AG08396 (cell line): ENCODE measurements around the gene CDK13.

Experiments
- DNase-seq: peaks from one replicate; pipeline ENCODE4 v3.0.0; 2012; ENCODE audit warnings: low spot score, mixed read lengths

Gene CDK13

DNA sequence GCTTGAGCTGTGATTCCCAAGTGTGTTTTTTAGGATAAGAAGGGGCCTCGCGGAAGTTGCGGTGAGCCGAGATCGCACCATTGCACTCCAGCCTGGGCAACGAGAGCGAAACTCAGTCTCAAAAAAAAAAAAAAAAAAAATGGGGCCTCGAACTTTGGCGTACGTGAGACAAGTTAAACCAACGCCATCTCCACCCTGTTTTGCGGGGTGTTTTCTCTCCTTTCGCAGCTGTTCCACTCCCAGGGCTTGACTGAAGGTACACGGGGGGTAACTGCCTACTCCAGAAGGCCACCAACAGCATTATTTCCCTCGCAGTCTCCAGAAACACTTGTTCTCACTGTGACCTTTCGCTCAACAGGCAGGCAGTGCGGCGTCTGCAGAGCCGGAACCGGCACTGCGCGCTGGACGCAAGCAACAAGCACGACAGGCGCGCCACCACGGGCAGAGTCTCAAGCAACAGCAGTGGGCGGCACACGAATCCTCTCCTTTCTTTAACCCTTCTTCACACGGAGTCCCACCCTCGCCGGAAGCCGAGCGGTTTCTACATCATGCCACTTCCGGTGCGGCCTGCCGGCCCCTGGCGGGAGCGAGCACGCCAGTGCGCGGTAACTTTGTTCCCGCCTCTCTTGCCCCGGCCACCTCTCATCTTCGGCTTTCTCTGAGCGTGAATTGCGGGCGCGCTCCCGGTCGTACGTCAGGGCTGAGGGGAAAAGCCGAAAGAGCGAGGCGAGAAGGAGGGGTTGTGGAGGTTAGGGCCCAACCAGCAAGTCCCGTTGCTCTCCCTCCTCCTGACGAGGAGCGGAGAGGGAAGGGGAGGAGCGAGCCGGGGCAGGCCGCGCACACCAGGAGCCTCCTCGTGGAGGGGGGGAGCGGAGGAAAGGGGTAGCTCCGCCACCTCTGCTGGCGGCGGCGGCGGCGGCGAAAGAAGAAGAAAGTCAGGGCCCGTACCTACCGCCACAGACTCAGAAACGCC, 814 bp upstream of the CDK13 start:
- DNase-seq: peak; percentile 95

DNA sequence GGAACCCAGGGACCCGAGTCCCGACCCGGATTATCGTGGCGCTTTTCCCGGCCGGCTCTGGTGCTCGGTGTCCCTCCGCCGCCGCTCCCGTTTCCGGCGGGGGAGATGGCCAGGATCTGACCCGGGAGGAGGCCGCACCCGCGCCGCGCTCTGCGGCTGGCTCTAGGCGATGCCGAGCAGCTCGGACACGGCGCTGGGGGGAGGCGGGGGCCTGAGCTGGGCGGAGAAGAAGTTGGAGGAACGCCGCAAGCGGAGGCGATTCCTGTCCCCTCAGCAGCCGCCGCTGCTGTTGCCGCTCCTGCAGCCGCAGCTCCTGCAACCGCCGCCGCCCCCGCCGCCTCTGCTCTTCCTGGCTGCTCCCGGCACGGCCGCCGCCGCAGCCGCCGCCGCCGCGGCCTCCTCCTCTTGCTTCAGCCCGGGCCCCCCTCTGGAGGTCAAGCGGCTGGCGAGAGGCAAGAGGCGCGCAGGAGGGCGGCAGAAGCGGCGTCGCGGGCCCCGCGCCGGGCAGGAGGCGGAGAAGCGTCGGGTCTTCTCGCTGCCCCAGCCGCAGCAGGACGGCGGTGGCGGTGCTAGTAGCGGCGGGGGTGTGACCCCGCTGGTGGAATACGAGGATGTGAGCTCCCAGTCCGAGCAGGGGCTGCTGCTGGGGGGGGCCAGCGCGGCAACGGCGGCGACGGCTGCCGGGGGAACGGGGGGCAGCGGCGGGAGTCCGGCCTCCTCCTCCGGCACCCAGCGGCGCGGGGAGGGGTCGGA, 593 bp downstream of the CDK13 start:
- peak; percentile 48 for DNase-seq

DNA sequence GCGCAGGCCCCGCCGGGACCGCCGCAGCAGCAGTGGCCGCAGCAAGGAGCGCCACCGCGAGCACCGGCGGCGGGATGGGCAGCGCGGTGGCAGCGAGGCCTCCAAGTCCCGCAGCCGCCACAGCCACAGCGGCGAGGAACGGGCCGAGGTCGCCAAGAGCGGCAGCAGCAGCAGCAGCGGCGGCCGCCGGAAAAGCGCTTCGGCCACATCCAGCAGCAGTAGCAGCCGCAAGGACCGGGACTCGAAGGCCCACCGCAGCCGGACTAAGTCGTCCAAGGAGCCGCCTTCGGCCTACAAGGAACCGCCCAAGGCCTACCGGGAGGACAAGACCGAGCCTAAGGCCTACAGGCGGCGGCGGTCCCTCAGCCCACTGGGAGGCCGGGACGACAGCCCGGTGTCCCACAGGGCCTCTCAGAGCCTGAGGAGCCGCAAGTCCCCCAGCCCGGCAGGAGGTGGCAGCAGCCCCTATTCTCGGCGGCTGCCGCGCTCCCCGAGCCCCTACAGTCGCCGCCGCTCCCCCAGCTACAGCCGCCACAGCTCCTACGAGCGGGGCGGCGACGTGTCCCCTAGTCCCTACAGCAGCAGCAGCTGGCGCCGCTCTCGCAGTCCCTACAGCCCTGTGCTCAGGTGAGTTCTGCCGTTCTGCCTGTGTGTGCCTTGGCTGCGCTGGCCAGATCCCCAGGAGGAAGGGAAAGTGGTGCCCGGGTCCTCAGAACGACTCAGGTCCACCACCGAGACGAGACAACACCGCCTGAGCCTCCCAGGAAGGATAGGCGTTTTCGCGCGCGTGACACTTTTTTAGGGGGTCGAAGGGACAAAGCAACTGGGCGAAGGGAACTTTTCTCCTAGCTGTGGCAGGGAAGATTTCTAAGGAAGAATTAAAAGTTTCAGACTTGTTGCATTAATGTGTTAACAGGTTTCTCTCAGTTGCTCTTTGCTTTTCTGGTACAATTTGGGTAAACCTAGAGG, 1.5 kb downstream of the CDK13 start:
- DNase-seq: peak; percentile 56

DNA sequence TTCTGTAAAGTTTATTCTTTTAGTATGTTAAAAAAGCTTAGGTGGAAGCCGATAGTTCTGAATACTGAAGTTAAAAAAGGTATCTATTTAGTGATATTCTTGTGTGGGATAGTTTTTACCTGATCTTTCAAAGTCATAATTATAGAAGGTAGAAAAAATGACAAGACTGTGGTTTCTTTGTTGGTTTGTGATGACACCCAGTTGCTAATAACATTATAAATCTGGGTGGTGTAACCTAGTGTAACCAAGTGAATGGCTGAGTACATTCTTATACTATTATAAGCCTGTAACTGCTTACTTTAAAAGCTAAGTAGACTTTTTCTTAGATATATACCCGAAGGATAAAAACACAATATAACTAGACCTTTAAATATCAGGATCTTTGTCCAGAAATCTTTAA, 2.3 kb downstream of the CDK13 start:
- DNase-seq: peak; percentile 51

DNA sequence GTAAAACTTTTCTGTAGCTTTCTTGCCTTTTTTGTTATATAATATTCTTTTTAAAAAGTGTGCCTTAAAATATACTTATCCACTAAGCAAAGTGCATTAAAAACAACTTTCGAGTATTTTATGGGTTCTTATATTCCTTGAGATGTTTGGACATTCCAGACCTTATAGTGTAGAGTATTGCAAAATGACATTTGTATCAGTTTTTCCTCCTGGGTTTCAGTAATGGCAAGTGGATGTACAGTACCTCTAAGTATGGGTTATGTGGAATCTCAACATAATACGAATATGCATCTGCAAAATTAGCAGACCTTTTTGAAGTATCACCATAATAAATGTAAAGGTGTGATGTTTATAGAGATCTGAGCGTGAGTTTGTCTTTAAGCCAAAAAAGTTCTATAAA, 2.7 kb downstream of the CDK13 start:
- DNase-seq: no peak

DNA sequence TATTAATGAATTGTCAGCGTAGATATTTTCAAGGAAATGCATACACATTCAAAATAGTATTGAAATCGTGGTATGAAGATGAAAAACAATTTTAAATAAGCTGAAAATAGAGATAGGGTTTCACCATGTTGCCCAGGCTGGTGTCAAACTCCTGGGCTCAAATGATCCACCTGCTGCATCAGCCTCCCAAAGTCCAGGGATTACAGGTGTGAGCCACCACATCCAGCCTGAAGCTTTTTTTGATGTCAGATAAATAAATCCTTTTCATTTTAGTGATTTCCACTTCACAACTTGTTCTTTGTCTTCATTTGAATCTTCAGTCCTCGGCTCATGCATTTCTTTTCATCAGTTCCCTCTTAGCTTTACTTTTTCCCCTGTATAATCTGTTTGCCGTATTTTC, 4.6 kb downstream of the CDK13 start:
- DNase-seq: no peak

DNA sequence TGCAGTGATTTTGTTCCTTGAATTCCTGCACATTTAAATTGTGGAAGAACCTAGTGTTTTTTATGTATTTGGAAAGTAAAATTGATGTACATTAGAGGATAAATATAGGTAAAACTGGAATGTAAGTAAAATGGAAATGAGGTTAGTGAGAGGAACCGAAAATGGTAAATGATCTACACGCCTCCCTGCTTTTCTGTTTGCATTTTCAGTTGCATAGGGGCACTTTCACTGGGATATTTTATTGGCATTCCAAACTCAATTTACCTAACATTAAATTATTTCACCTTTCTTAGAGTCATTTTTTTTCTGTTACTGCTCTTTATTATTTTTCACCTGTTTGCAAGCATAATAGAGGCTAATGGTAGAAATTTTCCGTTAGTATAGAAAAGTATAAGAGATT, 8.0 kb downstream of the CDK13 start:
- DNase-seq: no peak

DNA sequence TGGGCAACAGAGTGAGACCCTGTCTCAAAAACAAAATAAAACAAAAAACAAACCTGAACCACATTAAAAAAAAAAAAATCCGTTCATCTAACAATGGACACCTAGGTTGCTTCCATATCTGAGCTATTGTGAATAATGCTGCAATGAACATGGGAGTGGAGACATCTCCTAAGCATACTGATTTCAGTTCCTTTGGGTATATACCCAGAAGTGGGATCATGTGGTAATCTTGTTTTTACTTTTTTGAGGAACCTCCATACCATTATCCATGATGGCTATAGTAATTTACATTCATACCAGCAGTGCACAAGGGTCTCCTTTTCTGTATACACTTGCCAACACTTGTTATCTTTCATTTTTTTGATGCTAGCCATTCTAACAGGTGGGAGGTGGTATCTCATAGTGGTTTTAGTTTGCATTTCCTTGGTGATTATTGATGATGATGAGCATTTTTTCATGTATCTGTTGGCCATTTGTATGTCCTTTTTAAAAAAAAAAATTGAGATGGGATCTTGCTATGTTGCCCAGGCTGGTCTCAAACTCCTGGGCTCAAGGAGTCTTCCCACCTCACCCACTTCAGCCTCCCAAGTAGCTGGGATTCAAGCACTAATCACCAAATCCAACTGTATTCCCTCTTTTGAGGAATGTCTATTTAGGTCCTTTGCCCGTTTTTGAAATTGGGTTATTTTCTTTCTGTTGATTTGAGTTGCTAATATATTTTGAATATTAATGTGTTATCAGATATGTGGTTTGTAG, 17.5 kb downstream of the CDK13 start:
- DNase-seq: no peak

DNA sequence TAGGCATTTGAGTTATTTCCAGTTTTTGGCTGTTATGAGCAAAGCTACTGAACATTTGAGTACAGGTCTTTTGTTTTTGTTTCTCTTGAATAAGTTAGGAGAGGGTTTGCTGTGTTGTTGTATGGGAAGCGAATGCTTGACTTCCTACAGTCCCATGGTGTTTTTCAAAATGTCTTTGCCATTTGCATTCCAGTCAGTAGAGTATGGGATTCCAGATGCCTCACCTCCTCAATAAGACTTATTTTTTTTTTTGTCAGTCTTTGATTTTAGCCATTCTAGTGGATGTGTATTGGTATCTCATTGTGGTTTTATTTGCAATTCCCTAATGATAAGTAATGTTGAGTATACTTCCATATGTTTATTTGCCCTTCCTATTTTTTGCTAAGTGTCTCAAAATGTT, 19.4 kb downstream of the CDK13 start:
- peak; percentile 15 for DNase-seq

DNA sequence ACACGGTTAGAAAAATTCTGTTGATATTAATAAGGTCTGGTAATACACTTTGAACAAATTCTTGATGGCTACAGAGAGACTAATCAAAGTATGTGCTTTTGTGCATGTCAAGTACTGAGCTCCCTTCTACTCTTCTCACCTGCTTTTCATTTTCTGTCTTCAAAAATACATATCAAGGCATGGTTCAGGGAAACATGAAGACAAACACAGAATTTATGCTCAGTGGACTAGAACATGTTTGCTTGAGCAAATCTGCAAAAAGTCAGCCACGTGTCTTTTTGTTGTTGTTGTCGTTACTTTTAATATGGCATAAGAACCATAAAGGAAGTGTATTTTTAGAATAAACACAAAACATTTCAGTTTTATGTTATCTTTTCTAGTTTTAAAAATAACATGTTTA, 21.9 kb downstream of the CDK13 start:
- no peak for DNase-seq

DNA sequence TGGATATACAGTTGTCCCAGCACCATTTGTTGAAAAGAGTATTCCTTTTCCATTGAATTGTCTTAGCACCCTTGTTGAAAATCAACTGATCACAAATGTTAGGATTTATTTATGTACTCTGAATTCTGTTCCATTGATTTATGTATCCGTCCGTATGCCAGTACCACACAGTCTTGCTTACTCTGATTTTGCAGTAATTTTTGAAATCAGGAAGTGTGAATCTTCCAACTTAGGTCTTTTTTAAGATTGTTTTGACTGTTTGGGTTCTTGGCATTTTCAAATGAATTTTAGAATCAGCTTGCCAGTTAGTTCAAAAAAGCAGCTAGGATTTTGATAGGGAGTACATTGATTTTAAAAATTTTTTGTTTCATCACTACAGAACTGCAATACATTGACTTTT, 23.7 kb downstream of the CDK13 start:
- no peak for DNase-seq

DNA sequence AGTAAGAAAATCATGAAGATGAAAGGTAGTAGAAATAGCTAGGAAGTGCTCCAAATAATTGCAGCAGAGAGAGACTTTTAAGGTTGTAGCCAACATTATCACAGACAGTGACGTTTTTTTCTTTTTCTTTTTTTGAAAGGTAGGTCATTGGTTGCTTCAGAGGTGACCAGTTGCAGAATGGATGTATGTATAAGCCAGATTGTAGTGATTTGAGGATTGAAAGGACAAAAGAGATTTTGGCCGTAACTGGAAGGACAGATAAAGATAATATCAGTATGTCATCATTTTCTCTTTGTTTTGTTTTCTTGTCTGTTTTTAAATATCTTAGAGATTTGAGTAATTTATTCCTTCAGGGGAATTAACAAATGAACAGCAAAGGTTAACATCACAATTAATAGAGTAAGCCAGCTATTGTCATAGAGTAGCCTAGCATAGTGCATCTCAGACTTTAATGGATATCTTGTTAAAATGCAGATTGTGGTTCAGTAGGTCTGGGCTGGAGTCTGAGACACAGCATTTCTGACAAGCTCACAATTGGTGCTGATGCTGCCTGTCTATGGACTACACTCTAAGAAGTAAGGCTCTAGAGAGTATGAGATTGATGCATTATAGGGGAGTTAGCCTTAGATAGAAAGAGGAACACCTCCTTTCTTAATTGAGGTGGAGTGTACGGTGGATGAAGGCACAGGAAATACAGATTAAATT, 28.3 kb downstream of the CDK13 start:
- DNase-seq: no peak

DNA sequence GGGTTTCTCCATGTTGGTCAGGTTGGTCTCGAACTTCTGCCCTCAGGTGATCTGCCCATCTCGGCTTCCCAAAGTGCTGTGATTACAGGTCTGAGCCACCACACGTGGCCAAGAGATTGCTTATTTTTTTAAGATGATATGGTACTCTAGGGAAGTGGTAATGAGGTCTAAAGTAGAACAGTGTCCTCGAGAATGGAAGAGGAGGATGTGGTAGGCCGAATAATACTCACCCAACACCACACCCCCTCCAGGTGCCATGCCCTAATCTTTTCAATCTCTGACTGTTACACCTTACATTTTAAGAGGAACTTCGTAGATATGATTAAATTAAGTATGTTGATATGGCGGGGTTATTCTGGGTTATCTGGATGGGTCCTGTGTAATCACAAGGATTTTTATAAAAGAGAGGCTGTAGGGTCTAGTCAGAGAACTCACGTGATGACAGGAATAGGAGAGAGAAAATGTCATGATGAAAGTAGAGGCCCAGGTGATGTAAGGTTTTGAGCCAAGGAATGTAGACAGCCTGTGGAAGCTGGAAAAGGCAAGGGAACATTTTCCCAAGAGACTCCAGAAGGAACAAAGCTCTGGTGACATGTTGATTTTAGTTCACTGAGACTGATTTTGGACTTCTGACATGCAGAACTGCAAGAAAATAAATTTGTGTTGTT, 29.5 kb downstream of the CDK13 start:
- no peak for DNase-seq

DNA sequence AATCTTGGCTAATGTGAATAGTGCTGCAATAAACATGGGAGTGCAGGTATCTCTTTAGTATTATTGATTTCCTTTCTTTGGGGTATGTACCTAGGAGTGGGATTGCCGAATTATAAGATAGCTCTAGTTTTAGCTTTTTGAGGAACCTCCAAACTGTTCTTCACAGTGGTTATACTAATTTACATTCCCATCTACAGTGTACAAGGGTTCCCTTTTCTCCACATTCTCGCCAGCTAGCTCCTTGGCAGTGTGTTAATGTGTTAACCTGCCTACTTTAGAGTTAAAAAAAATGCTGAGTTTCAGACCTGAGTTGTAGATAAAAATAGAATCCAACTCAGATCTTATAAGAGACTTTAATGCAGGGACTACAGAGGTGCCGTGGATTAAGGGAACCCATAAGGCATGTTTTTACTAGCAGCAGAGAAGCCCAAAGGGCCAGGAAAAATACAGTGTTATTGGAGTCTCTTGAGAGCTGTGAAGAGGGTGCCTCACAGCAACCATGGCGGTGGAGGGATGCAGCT, 35.4 kb downstream of the CDK13 start:
- DNase-seq: no peak

DNA sequence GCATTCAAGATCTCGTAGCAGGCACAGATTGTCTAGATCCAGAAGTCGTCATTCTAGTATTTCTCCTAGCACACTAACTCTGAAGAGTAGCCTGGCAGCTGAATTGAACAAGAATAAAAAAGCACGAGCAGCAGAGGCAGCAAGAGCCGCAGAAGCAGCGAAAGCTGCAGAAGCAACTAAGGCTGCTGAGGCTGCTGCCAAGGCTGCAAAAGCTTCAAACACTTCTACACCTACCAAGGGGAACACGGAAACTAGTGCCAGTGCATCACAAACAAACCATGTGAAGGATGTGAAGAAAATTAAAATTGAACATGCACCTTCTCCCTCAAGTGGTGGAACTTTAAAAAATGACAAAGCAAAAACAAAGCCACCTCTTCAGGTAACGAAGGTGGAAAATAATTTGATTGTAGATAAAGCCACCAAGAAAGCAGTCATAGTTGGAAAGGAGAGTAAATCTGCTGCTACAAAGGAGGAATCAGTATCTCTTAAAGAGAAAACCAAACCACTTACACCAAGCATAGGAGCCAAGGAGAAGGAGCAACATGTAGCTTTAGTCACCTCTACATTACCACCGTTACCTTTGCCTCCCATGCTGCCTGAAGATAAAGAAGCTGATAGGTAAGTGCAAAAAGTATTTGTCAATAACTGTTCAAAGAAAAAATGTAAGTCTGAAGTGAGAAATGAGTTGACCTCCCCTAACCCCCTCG, 37.7 kb downstream of the CDK13 start:
- DNase-seq: no peak

DNA sequence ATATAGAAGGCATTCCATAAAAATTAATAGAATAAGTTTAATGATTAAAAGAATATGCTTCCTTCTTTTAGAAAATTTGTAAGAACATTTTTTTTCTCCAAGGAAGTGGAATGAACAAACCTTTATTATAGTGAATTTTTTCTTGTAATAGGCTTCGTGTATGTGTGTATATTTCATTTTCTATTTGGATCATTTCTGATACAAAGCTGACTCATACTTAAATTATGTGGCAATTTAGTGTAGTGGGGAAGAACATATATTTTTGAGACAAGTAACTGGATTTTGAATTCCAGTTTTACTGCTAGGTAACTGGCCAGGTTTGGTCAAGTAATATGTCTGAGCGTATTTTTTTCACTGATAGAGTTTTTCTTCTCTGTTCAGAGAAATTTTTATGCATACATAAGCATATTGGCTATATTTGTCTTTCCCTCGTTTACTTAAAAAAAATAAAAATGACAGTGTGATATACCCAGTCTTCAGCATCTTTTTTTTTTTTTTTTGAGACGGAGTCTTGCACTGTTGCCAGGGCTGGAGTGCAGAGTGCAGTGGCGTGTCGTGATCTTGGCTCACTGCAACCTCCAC, 50.8 kb downstream of the CDK13 start:
- DNase-seq: no peak

DNA sequence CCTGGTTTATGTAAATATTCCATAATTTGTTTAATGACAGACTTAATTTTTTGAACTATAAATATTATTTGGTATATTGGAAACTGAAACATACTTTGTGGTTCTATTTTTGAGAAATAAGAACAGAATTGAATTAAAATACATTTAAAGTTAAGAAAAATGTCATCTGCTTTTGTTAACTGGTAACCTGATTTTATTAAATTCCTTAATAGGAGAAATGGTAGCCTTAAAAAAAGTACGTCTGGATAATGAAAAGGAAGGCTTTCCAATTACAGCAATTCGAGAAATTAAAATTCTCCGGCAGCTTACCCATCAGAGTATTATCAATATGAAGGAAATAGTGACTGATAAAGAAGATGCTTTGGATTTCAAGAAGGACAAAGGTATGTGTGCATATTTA, 51.6 kb downstream of the CDK13 start:
- no peak for DNase-seq

DNA sequence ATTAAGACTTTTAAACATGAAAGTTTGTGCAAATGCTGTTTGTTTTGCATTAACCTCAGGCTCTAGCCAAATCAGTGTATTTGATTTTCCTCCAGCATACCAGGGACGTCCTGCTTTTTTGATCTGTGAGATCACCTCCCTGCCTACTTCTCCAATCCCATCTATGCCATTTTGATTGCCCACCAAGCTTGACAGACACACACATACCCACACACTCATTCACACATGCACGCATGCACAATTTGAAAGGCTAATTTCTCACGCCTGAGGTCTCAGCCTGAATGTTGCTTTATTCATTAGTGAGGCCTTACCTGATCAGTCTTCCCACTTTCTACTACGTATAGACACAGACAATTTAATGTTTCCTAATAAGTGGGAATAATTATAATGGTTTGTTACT, 53.5 kb downstream of the CDK13 start:
- no peak for DNase-seq
